Mammary epithelial cell (primary cell): ENCODE results near the gene CAMK2A.

Source experiments
- EZH2 ChIP-seq: IDR thresholded peaks from 2 replicates; pipeline ENCODE4 v1.6.1; 2012; ENCODE audit warnings: low read length, inconsistent platforms, borderline replicate concordance
- TF ChIP-seq, protein P1 (sequence below), 2 donors: IDR thresholded peaks in 1 of 2; conservative IDR thresholded peaks in 1 of 2; 2 replicates each; pipeline ENCODE4 v1.5.1; 2011 to 2012; ENCODE audit warnings: inconsistent platforms in 2 of 2, low read length in 2 of 2, mild to moderate bottlenecking in 2 of 2, control low read depth in 1 of 2, low read depth in 1 of 2; ENCODE audit not compliant: insufficient read depth in 1 of 2; ENCODE audit errors: extremely low read depth in 1 of 2

- TF ChIP-seq, protein P1, sequence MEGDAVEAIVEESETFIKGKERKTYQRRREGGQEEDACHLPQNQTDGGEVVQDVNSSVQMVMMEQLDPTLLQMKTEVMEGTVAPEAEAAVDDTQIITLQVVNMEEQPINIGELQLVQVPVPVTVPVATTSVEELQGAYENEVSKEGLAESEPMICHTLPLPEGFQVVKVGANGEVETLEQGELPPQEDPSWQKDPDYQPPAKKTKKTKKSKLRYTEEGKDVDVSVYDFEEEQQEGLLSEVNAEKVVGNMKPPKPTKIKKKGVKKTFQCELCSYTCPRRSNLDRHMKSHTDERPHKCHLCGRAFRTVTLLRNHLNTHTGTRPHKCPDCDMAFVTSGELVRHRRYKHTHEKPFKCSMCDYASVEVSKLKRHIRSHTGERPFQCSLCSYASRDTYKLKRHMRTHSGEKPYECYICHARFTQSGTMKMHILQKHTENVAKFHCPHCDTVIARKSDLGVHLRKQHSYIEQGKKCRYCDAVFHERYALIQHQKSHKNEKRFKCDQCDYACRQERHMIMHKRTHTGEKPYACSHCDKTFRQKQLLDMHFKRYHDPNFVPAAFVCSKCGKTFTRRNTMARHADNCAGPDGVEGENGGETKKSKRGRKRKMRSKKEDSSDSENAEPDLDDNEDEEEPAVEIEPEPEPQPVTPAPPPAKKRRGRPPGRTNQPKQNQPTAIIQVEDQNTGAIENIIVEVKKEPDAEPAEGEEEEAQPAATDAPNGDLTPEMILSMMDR (conservative IDR thresholded peaks at IDR 0.05 in 1 of 2, IDR thresholded peaks at IDR 0.05 in 1 of 2; ENCODE audit: extremely low read depth in 1 of 2, insufficient read depth in 1 of 2, low read depth in 1 of 2, low read length in 2 of 2) = peak in 1 of 2 donors; percentile 6
- no peak for TF ChIP-seq EZH2
Measured at GRCh38 chr5:150318613-150319483, 29.3 kb upstream of the CAMK2A start.
